BLaER1 treated with 17β-estradiol and CSF1 and Interleukin-3, amounts not matched to agents 10 nM and 100 nM (cell line): ENCODE measurements around the gene POLE.

Experiments
- H3K27ac ChIP-seq, 11 experiments: shearing (Covaris generic); formaldehyde crosslinking; 2 replicates each; pipeline ENCODE4 v1.8.1; 2022
- H3K27me3 ChIP-seq, 11 experiments: shearing (Covaris generic); formaldehyde crosslinking; 2 replicates each; pipeline ENCODE4 v1.8.1; 2022
- H3K36me3 ChIP-seq, 11 experiments: shearing (Covaris generic); formaldehyde crosslinking; 2 replicates each; pipeline ENCODE4 v1.8.1; 2022
- H3K4me1 ChIP-seq, 10 experiments: shearing (Covaris generic); formaldehyde crosslinking; 2 replicates each; pipeline ENCODE4 v1.8.1; 2022
- H3K4me2 ChIP-seq, 11 experiments: shearing (Covaris generic); formaldehyde crosslinking; 2 replicates each; pipeline ENCODE4 v1.8.1; 2022
- H3K4me3 ChIP-seq, 10 experiments: shearing (Covaris generic); formaldehyde crosslinking; 2 replicates each; pipeline ENCODE4 v1.8.1; 2022
- H3K9ac ChIP-seq, 11 experiments: shearing (Covaris generic); formaldehyde crosslinking; 2 replicates each; pipeline ENCODE4 v1.8.1; 2022
- H3K9me3 ChIP-seq, 11 experiments: shearing (Covaris generic); formaldehyde crosslinking; replicated peaks in 1 of 11; 2 replicates each; pipeline ENCODE4 v1.8.1; 2022
- H4K20me1 ChIP-seq, 11 experiments: shearing (Covaris generic); formaldehyde crosslinking; 2 replicates each; pipeline ENCODE4 v1.8.1; 2022
- Cebpa-rat ChIP-seq, 11 experiments: shearing (Covaris generic); IDR thresholded peaks; 2 replicates each; pipeline ENCODE4 v1.8.1; 2022

The POLE gene

GRCh38 chr12:132665794-132666193 is 21.3 kb downstream of the POLE start:
- TF ChIP-seq Cebpa-rat (IDR thresholded peaks at IDR 0.05) = no peak
- Histone ChIP-seq H3K4me2 (peak overlapping the region in 7 of 11 experiments; percentile 33 to 98 (median 89); a peak in 7 of 22 replicates), H3K36me3 (peaks cover 55 to 100% (median 92%) of the 10 kb centered on the region in 11 experiments), H3K27me3 (no peaks in the 10 kb centered on the region), H3K27ac (no peak overlapping the region; a peak in 1 of 22 replicates), H4K20me1 (peaks cover 0 to 44% (median 4%) of the 10 kb centered on the region in 11 experiments; a peak in 6 of 22 replicates), H3K4me1 (peaks cover 46 to 65% (median 55%) of the 10 kb centered on the region in 10 experiments), H3K9me3 (no peaks in the 10 kb centered on the region), H3K9ac (peak overlapping the region in 1 of 11 experiments; percentile 26; a peak in 3 of 22 replicates), H3K4me3 (no peak overlapping the region)

- Histone ChIP-seq H3K4me1 (peaks cover 53 to 72% (median 61%) of the 10 kb centered on the region in 10 experiments), H3K27ac (peak overlapping the region in 2 of 11 experiments; percentile 58 to 78; a peak in 5 of 22 replicates), H3K9ac (peak overlapping the region in 1 of 11 experiments; percentile 70; a peak in 2 of 22 replicates), H3K4me3 (no peak overlapping the region), H4K20me1 (peaks cover 0 to 44% (median 4%) of the 10 kb centered on the region in 11 experiments; a peak in 6 of 22 replicates), H3K27me3 (no peaks in the 10 kb centered on the region), H3K4me2 (peak overlapping the region in 9 of 11 experiments; percentile 15 to 98 (median 87); a peak in 14 of 22 replicates), H3K9me3 (no peaks in the 10 kb centered on the region), H3K36me3 (peaks cover 59 to 100% (median 93%) of the 10 kb centered on the region in 11 experiments)
- no peak for TF ChIP-seq Cebpa-rat (IDR thresholded peaks at IDR 0.05)
These were observed 22.0 kb downstream of the POLE start for GRCh38 chr12:132665149-132665491.

- peak overlapping the region in 9 of 11 experiments; percentile 9 to 78 (median 59); a peak in 15 of 22 replicates for H3K27ac ChIP-seq
- peaks cover 55 to 100% (median 93%) of the 10 kb centered on the region in 11 experiments for H3K36me3 ChIP-seq
- no peak for TF ChIP-seq Cebpa-rat (IDR thresholded peaks at IDR 0.05)
These were observed 22.7 kb downstream of the POLE start for GRCh38 chr12:132664206-132665148.

GRCh38 chr12:132662901-132663755 is 24.0 kb downstream of the POLE start:
- Histone ChIP-seq H3K4me2 (peak overlapping the region; percentile 79 to 98 (median 86)), H3K4me1 (peaks cover 72 to 83% (median 81%) of the 10 kb centered on the region in 10 experiments), H3K27me3 (no peaks in the 10 kb centered on the region), H3K9me3 (no peaks in the 10 kb centered on the region), H3K27ac (peak overlapping the region in 10 of 11 experiments; percentile 9 to 78 (median 58); a peak in 19 of 22 replicates), H3K36me3 (peaks cover 43 to 100% (median 93%) of the 10 kb centered on the region in 11 experiments), H3K4me3 (peak overlapping the region in 8 of 10 experiments; percentile 7 to 50 (median 40); a peak in 14 of 20 replicates), H4K20me1 (peaks cover 0 to 44% (median 4%) of the 10 kb centered on the region in 11 experiments; a peak in 5 of 22 replicates), H3K9ac (peak overlapping the region in 8 of 11 experiments; percentile 11 to 70 (median 53); a peak in 15 of 22 replicates)
- no peak for TF ChIP-seq Cebpa-rat (IDR thresholded peaks at IDR 0.05)

More at GRCh38 chr12:132664206-132665148, 22.7 kb downstream of the POLE start:
- Histone ChIP-seq H3K4me1 (peaks cover 59 to 79% (median 68%) of the 10 kb centered on the region in 10 experiments), H3K27me3 (no peaks in the 10 kb centered on the region), H3K9me3 (no peaks in the 10 kb centered on the region), H3K9ac (peak overlapping the region in 7 of 11 experiments; percentile 11 to 70 (median 54); a peak in 12 of 22 replicates), H3K4me2 (peak overlapping the region; percentile 79 to 98 (median 86)), H3K4me3 (peak overlapping the region in 7 of 10 experiments; percentile 11 to 50 (median 44); a peak in 7 of 20 replicates), H4K20me1 (peaks cover 0 to 44% (median 4%) of the 10 kb centered on the region in 11 experiments; a peak in 6 of 22 replicates)

GRCh38 chr12:132661972-132662371 is 25.2 kb downstream of the POLE start:
- Histone ChIP-seq H3K4me2 (peak overlapping the region; percentile 79 to 98 (median 86)), H3K9ac (peak overlapping the region in 7 of 11 experiments; percentile 18 to 67 (median 52); a peak in 11 of 22 replicates), H3K27ac (peak overlapping the region in 9 of 11 experiments; percentile 8 to 78 (median 59); a peak in 16 of 22 replicates), H3K36me3 (peaks cover 39 to 100% (median 93%) of the 10 kb centered on the region in 11 experiments), H3K4me1 (peaks cover 83 to 94% (median 92%) of the 10 kb centered on the region in 10 experiments), H4K20me1 (peaks cover 0 to 42% (median 4%) of the 10 kb centered on the region in 11 experiments; a peak in 5 of 22 replicates), H3K9me3 (no peaks in the 10 kb centered on the region), H3K27me3 (no peaks in the 10 kb centered on the region), H3K4me3 (peak overlapping the region in 2 of 10 experiments; percentile 1 to 34; a peak in 2 of 20 replicates)
- no peak for TF ChIP-seq Cebpa-rat (IDR thresholded peaks at IDR 0.05)

GRCh38 chr12:132660996-132661395 is 26.1 kb downstream of the POLE start:
- peak overlapping the region; percentile 79 to 98 (median 86) for H3K4me2 ChIP-seq
- no peak overlapping the region; a peak in 3 of 20 replicates for H3K4me3 ChIP-seq
- no peaks in the 10 kb centered on the region for H3K27me3 ChIP-seq
- H3K9ac ChIP-seq = peak overlapping the region in 6 of 11 experiments; percentile 7 to 62 (median 50); a peak in 7 of 22 replicates
- H3K4me1 ChIP-seq = peaks cover 83 to 99% (median 91%) of the 10 kb centered on the region in 10 experiments
- peak overlapping the region in 8 of 11 experiments; percentile 58 to 78 (median 64); a peak in 17 of 22 replicates for H3K27ac ChIP-seq
- H3K36me3 ChIP-seq = peaks cover 38 to 100% (median 93%) of the 10 kb centered on the region in 11 experiments
- H4K20me1 ChIP-seq = peaks cover 0 to 33% (median 0%) of the 10 kb centered on the region in 11 experiments; a peak in 5 of 22 replicates
- no peak for TF ChIP-seq Cebpa-rat (IDR thresholded peaks at IDR 0.05)
- no peaks in the 10 kb centered on the region for H3K9me3 ChIP-seq

- Histone ChIP-seq H3K36me3 (peaks cover 41 to 100% (median 92%) of the 10 kb centered on the region in 11 experiments), H3K27ac (peak overlapping the region; percentile 13 to 78 (median 61); a peak in 20 of 22 replicates), H3K4me3 (peak overlapping the region in 1 of 10 experiments; percentile 7; a peak in 1 of 20 replicates), H4K20me1 (peaks cover 0 to 31% (median 0%) of the 10 kb centered on the region in 11 experiments; a peak in 5 of 22 replicates), H3K27me3 (no peaks in the 10 kb centered on the region), H3K9ac (peak overlapping the region; percentile 27 to 62 (median 47); a peak in 18 of 22 replicates), H3K4me1 (peaks cover 80 to 89% (median 82%) of the 10 kb centered on the region in 10 experiments), H3K9me3 (no peaks in the 10 kb centered on the region), H3K4me2 (peak overlapping the region; percentile 74 to 98 (median 86))
- TF ChIP-seq Cebpa-rat (IDR thresholded peaks at IDR 0.05) = no peak
These were observed 27.1 kb downstream of the POLE start for GRCh38 chr12:132660052-132660451.
